ENCODE data around the gene MGLL.

The MGLL gene

DNA sequence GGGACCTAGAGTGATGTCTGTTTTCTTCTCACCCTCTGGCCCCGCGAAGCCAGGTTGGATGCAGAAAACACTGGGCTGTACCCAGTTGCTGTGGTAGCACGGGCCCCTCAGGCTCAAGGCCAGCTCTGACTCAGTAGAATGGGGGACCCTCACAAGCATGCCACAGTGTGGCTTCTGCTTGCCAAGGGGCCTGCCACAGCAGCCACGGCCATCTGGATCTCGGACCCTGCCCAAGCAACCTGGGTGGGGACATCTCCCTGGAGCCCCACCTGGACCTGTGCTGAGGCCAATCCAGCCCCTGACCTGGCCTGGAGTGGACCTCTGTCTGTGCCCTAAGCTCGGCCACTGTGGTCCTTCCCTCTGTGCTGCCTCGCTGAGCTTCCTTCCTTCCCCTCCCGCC lies 59.0 kb downstream of the MGLL start:
- H3K36me3 ChIP-seq (ENCODE audit: insufficient read depth), result no peaks in the 10 kb centered on the region
- no peak overlapping the region for H3K4me3 ChIP-seq (IDR thresholded peaks at IDR 0.05; ENCODE audit: insufficient read depth, low read depth, low read length)
- no peaks in the 10 kb centered on the region for H4K20me1 ChIP-seq (ENCODE audit: insufficient read depth)
- no peak overlapping the region for H3K4me2 ChIP-seq
- H3K9ac ChIP-seq, result no peak overlapping the region
- H3K27ac ChIP-seq, result no peak overlapping the region
- H2AFZ ChIP-seq (ENCODE audit: low read depth), result no peak overlapping the region
- H3K4me1 ChIP-seq (ENCODE audit: low read depth, poor library complexity, severe bottlenecking), result no peaks in the 10 kb centered on the region
- H3K79me2 ChIP-seq (ENCODE audit: insufficient read depth, low read depth), result no peaks in the 10 kb centered on the region
- no peaks in the 10 kb centered on the region for H3K27me3 ChIP-seq (ENCODE audit: insufficient read depth, low read depth)
- no peak for TF ChIP-seq CTCF (conservative IDR thresholded peaks at IDR 0.05; ENCODE audit: low read depth, low read length)

GRCh38 chr3:127762787-127763105 lies 59.6 kb downstream of the MGLL start:
- Histone ChIP-seq H3K27me3 (ENCODE audit: insufficient read depth, low read depth) (no peaks in the 10 kb centered on the region), H3K9ac (no peak overlapping the region), H4K20me1 (ENCODE audit: insufficient read depth) (no peaks in the 10 kb centered on the region), H3K36me3 (ENCODE audit: insufficient read depth) (no peaks in the 10 kb centered on the region), H3K4me2 (no peak overlapping the region), H3K79me2 (ENCODE audit: insufficient read depth, low read depth) (no peaks in the 10 kb centered on the region), H3K27ac (no peak overlapping the region), H3K4me1 (ENCODE audit: low read depth, poor library complexity, severe bottlenecking) (no peaks in the 10 kb centered on the region), H2AFZ (ENCODE audit: low read depth) (no peak overlapping the region), H3K4me3 (IDR thresholded peaks at IDR 0.05; ENCODE audit: insufficient read depth, low read depth, low read length) (no peak overlapping the region)
- no peak for TF ChIP-seq CTCF (conservative IDR thresholded peaks at IDR 0.05; ENCODE audit: low read depth, low read length)

DNA sequence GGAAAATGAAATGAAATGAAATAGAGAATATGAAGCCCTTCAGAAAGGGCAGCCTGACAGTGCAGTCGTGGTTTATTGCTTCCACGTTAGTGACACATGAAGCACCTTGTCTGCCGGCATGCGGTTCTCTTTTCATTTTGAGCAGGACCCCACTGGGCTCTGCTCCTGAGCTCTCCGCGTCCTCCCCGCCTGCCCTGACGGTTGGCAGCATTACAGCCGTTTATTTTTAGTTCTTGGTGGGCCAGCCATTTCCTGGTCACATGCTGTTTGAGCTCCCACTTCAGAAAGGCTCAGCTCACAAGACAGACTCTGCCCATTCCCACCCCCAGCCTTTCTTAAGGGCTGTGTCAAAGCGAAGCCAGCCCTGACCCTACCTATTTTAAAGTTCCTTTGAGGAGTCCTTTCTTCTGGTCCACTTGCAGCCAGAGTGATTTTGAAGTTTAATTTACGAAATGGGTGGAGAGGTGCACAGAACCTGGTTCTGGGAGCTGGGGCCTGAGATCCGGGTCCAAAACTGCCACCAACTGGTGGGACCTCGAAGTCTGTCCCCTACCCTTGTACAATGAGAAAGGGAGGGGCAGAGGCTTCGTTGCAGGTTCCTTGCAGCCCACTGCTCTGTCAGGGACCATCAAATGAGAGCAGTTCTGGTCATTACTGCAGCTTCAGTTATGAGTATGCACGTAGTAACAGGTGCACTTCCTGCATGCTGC lies 60.1 kb downstream of the MGLL start:
- Histone ChIP-seq H2AFZ (ENCODE audit: low read depth) (no peak overlapping the region), H3K36me3 (ENCODE audit: insufficient read depth) (no peaks in the 10 kb centered on the region), H4K20me1 (ENCODE audit: insufficient read depth) (no peaks in the 10 kb centered on the region), H3K4me2 (no peak overlapping the region), H3K4me1 (ENCODE audit: low read depth, poor library complexity, severe bottlenecking) (no peaks in the 10 kb centered on the region), H3K27me3 (ENCODE audit: insufficient read depth, low read depth) (no peaks in the 10 kb centered on the region), H3K4me3 (IDR thresholded peaks at IDR 0.05; ENCODE audit: insufficient read depth, low read depth, low read length) (no peak overlapping the region), H3K79me2 (ENCODE audit: insufficient read depth, low read depth) (no peaks in the 10 kb centered on the region), H3K9ac (no peak overlapping the region), H3K27ac (no peak overlapping the region)
- TF ChIP-seq CTCF (conservative IDR thresholded peaks at IDR 0.05; ENCODE audit: low read depth, low read length), result no peak

GRCh38 chr3:127761441-127761801 lies 60.9 kb downstream of the MGLL start:
- no peaks in the 10 kb centered on the region for H3K36me3 ChIP-seq (ENCODE audit: insufficient read depth)
- no peaks in the 10 kb centered on the region for H3K79me2 ChIP-seq (ENCODE audit: insufficient read depth, low read depth)
- H2AFZ ChIP-seq (ENCODE audit: low read depth), result no peak overlapping the region
- H3K27me3 ChIP-seq (ENCODE audit: insufficient read depth, low read depth), result no peaks in the 10 kb centered on the region
- no peak overlapping the region for H3K27ac ChIP-seq
- H3K9ac ChIP-seq, result no peak overlapping the region
- no peak overlapping the region for H3K4me3 ChIP-seq (IDR thresholded peaks at IDR 0.05; ENCODE audit: insufficient read depth, low read depth, low read length)
- H4K20me1 ChIP-seq (ENCODE audit: insufficient read depth), result no peaks in the 10 kb centered on the region
- H3K4me1 ChIP-seq (ENCODE audit: low read depth, poor library complexity, severe bottlenecking), result no peaks in the 10 kb centered on the region
- TF ChIP-seq CTCF (conservative IDR thresholded peaks at IDR 0.05; ENCODE audit: low read depth, low read length), result no peak
- no peak overlapping the region for H3K4me2 ChIP-seq

All from KMS-11 (cell line).